SIG-M5 (cell line): ENCODE data around the gene MPO.

Source experiments
- DNase-seq: peaks from one replicate; lab custom pipeline; 2025; lab: John Stamatoyannopoulos, UW

The MPO gene

GRCh38 chr17:58306131-58306951, 25.6 kb upstream of the MPO start:
- DNase-seq: no peak

DNA sequence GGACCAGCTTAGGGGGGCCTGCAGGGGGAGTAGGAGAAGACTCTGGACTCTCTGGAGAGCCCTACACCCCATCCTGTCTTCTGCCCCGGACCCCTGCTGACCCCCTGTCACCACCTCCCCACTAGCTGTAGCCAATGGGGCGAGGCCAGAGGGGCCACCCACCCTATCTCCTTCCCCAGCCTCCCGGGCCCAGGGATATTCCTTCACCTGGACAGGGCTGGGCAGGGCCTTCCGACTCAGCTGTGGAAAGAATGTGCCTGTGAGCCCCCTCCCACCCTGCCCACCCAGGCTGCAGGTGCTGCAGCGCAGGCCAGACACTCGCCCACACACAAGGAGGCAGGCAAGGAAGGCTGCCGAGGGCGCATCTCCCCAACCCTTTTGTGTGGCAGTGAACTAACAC, 24.9 kb upstream of the MPO start:
- no peak for DNase-seq

- DNase-seq: no peak
These were observed 24.2 kb upstream of the MPO start for GRCh38 chr17:58304750-58305486.

GRCh38 chr17:58303971-58304749, 23.4 kb upstream of the MPO start:
- DNase-seq: no peak

- DNase-seq: no peak
These were observed 22.3 kb upstream of the MPO start for GRCh38 chr17:58302919-58303585.

GRCh38 chr17:58302171-58302918, 21.6 kb upstream of the MPO start:
- no peak for DNase-seq

- DNase-seq: no peak
These were observed 20.9 kb upstream of the MPO start for GRCh38 chr17:58301504-58302150.

GRCh38 chr17:58300336-58300735, 19.6 kb upstream of the MPO start:
- no peak for DNase-seq

GRCh38 chr17:58294034-58294433, 13.3 kb upstream of the MPO start:
- no peak for DNase-seq

GRCh38 chr17:58291246-58291645, 10.5 kb upstream of the MPO start:
- DNase-seq: no peak

DNA sequence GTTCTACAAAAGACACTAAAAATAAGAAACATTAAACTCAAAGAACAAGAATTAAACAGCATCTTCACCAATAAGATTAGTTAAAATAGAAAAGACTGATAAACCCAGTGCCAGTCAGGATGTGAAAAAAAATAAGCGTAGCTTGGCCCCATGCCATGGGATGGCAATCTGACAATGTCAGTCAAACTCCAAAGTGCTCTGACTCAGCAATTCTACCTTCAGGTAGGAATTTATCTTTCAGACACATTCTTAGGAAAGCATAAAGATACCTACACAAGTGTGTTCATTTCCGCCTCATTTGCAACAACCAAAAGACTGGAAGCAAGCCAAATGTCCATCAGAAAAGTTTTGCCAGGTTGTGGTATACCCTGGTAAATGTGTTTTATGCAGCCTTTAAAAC, 9.1 kb upstream of the MPO start:
- no peak for DNase-seq

- no peak for DNase-seq
These were observed 4.7 kb upstream of the MPO start for GRCh38 chr17:58285422-58285810.

DNA sequence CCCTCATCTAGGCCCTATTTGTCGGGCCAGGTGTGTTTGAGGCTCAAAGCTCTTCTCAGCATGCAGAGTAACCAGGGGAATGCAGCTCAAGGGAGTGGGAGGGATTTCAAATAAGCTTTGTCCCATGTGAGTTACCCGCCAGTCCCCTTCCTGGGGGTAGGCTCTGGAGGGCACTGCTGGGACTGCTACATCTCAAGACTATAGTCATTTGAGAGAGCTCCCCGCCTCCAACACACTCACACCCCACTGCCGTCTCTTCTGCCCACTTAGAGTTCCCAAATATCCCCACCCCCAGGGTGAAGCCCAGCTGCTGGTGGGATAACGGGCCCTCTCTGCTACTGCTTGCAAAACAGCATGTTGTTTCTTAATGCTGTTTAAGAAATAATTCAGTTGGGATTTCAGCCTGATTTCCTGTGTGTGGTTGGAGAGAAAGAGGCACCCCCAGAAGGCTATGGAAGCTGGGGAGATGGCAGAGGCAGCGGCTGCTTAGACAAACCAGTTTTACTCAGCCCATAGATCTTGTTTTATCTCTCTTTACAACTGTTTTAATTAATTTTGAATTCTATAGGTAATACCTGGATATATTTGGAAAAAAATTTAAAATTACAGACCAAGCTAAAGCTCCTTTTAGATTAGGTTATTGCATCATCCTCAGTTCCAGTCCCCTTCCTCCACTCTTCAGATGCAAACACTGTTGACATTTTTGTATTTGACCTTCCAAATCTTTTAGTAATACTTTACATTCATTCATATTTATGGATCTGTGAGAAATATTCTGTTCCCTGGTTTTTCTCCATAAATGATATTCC, 4.1 kb upstream of the MPO start:
- DNase-seq: peak; percentile 96

DNA sequence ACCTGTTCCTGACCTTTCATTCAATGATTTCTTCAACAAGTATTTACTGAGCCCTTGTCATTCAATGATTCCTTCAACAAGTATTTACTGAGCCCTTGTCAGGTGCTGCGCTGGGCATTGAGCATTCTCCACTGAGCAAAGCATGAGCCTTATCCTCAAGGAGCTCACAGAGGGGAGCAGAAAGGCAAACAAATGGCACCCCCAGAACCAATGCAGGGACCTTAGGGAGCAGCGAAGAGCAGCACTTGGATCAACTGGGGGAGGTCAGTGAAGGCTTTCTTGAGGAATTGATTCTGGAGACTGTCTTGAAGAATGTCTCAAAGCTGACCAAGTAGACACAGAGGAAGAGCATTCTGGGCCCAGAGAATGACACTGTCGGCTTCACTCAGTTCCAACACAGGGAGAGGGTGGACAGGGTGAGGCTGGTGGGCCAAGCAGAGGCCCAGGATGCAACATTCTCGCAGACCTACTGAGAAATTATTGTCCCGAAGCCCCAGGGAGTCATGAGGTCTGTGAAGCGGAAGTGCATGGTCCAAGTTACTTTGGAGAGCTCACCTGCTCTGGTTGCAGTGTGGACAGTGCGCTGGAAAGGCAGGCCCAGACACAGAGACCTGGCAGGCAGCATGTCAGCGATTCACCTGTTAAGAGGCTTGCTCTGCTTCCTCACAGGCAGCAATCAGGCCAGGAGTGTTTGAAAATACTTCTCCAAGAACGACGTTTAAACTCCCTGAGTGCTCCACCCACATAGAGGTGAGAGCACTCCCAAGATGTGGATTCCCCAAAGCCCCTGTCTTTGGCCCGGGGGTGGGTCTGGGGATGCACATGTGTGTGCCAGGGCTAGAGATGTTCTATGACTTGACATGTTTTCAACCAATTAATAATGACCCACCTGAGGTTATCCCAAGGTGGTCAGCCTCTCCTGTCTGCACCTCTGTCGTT, 3.2 kb upstream of the MPO start:
- no peak for DNase-seq

- DNase-seq: no peak
These were observed 1.7 kb upstream of the MPO start for GRCh38 chr17:58282442-58282841.

- peak; percentile 98 for DNase-seq
These were observed 826 bp upstream of the MPO start for GRCh38 chr17:58281511-58282011.

GRCh38 chr17:58279736-58280479, 827 bp downstream of the MPO start:
- DNase-seq: no peak
